Measurements from ENCODE around the gene ZFP36L1.

The ZFP36L1 gene, protein sequence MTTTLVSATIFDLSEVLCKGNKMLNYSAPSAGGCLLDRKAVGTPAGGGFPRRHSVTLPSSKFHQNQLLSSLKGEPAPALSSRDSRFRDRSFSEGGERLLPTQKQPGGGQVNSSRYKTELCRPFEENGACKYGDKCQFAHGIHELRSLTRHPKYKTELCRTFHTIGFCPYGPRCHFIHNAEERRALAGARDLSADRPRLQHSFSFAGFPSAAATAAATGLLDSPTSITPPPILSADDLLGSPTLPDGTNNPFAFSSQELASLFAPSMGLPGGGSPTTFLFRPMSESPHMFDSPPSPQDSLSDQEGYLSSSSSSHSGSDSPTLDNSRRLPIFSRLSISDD

DNA sequence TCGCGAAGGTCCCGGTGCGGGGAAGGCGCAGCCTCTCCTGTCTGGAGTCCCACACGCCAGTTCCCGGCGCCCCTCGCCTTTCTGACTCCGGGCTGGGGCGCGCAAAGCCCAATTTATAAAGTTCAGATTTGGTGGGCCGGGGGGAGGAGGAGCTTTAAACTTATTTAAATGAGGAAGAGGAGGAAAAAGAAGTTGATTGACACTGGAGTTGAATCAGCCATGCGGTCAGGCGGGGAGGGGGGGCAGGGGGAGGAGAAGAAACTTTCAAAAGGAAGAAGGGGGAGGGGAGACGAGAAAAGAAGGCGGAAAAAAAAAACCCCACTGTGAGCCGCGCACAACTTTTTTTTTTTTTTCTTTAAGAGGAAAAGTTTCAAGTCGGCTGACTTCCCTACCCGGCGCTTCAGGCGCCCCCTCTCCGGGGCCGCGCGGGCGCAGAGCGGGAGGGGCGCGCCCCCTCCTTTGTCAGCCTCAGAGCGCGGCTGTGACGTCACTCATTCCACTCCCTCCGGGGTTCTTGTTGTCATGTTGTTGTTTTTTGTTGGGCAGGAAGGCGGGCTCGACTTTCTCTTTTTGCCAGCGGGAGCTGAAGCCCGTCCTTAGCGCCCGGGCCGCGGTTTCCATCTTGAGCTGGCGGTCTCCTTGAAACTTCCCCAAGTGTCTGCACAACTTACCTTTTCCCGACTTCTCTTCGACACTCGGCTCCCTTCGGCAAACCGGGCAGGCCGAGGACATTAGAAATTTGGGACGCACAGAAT, at the start of gene ZFP36L1:
Gene ZFP36L1 (minus strand): TSS at position 89 of the 755 bp plus-strand sequence. CDS start 129 bp downstream, outside the sequence.
- DNase-seq (ENCODE audit: low spot score) = peak; percentile 92

GRCh38 chr14:68842298-68842697, 49.4 kb upstream of the ZFP36L1 start:
- DNase-seq (ENCODE audit: low spot score) = peak; percentile 0

DNA sequence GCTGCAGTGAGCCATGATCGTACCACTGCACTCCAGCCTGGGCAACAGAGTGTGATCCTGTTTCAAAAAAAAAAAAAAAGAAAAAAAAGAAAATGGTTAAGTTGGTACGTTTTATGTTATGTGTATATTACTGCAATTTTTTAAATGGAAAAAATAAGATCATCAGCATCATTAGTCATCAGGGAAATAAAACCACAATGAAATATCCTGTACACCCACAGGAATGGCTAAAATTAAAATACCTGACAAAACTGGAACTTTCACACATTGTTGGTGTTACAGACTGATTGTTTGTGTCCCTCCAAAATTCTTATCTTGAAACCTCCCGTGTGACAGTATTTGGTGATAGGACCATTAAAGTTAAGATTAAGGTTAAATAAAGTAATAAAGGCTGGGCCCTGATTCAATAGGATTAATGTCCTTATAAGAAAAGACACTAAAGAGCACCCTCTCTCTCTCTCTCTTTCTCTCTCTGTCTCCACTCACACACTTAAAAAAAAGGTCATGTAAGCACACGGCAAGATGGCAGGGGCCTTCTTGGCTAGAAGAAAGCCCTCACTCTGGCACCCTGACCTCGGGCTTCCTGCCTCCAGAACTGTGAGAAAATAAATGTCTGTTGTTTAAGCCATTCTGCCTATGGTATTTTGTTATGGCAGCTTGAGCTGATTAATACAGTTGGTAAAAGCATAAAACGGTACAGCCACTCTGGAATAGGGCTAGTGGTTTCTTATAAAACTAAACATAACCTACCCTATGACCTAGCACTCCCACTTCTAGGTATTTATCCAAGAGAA, 48.3 kb upstream of the ZFP36L1 start:
- peak; percentile 7 for DNase-seq (ENCODE audit: low spot score)

- no peak for DNase-seq (ENCODE audit: low spot score)
These were observed 47.6 kb upstream of the ZFP36L1 start for GRCh38 chr14:68840454-68840853.

- DNase-seq (ENCODE audit: low spot score) = no peak
These were observed 43.2 kb upstream of the ZFP36L1 start for GRCh38 chr14:68836082-68836481.

DNA sequence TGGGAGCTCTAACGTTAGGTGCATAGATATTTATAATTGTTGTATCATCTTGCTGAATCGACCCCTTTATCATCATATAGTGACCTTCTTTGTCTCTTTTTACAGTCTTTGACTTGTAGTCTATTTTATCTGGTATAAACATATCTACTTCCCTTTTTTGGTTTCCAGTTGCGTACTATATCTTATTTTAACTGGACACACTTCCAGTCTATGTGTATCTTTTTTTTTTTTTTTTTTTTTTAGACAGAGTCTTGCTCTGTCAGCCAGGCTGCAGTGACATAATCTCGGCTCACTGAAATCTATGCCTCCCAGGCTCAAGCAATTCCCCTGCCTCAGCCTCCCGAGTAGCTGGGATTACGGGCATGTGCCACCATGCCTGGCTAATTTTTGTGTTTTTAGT, 41.9 kb upstream of the ZFP36L1 start:
- no peak for DNase-seq (ENCODE audit: low spot score)

GRCh38 chr14:68828698-68829097, 35.8 kb upstream of the ZFP36L1 start:
- DNase-seq (ENCODE audit: low spot score) = no peak

DNA sequence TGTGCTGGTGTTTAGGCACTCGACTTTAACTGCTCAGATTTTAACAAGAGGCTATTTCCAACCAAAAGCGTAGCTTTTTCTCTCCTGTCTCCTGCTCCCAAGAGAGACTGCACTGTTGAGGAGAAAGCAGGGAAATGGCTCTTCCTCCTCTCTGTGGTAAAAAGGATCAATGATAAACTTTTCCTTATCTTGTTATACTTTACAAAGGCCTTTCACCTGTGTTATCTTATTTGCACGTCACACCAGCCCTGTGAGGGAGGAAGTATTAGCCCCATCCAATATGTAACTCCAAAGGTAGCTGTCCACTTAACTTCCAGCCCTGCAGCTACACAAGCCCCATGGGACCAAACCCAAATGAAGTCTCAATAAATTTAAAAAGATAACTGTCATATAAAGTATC, 32.9 kb upstream of the ZFP36L1 start:
- no peak for DNase-seq (ENCODE audit: low spot score)

DNA sequence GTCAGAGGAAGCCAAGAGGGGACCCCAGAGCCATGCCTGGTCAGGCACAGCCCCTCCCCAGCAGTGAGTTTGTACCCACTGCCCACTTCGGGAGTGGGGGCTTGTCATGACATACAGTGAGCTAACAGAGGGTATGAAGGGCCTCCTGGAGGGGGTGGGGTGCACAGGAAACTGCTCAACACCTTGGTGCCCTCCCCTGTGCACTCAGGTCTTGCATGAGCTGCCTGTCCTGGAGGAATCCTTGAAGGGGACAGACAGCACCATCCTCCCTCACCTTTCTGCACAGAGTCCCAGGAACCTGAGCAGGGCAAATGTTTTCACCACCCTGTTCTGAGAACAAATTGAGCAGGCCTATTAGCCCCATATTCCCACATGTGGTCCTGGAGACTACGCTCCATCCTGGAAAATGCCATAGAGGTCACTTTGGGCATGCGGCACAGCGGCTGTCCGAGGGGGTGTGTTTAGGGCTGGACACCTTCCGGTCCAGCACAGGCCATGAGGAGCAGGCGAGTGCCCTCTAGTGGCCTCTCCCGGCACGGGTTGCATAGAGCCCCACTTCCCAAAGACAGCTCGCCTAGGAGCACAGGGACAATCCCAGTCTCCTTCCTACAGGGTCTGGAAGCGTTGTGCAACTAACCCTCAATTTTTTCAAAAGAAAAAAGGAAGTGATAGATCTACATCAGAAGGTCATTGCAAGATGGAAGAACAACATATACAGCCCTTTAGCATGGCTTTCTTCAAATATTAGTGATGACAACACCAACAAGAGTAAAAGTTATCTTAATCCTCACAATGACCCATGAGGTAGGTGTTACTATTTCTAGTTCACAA, 31.9 kb upstream of the ZFP36L1 start:
- peak; percentile 92 for DNase-seq (ENCODE audit: low spot score)

DNA sequence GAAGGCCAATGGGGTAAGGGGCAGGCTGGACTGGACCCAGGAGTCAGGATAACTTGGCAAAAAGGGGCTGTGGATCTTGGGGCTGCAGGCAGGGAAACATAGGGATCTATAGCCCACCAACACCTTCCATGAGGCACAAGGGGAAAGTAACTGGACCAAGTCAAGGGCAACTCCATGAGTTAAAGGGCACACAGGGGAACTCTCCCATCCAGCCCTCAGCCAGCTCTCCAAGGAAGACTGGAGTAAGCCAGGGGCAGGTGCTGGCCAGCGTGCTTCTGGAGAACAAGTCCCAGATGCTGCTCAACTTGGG, 31.3 kb upstream of the ZFP36L1 start:
- no peak for DNase-seq (ENCODE audit: low spot score)

GRCh38 chr14:68823434-68824206, 30.8 kb upstream of the ZFP36L1 start:
- DNase-seq (ENCODE audit: low spot score) = no peak

- DNase-seq (ENCODE audit: low spot score) = no peak
These were observed 30.1 kb upstream of the ZFP36L1 start for GRCh38 chr14:68822926-68823325.

GRCh38 chr14:68822132-68822651, 29.3 kb upstream of the ZFP36L1 start:
- no peak for DNase-seq (ENCODE audit: low spot score)

DNA sequence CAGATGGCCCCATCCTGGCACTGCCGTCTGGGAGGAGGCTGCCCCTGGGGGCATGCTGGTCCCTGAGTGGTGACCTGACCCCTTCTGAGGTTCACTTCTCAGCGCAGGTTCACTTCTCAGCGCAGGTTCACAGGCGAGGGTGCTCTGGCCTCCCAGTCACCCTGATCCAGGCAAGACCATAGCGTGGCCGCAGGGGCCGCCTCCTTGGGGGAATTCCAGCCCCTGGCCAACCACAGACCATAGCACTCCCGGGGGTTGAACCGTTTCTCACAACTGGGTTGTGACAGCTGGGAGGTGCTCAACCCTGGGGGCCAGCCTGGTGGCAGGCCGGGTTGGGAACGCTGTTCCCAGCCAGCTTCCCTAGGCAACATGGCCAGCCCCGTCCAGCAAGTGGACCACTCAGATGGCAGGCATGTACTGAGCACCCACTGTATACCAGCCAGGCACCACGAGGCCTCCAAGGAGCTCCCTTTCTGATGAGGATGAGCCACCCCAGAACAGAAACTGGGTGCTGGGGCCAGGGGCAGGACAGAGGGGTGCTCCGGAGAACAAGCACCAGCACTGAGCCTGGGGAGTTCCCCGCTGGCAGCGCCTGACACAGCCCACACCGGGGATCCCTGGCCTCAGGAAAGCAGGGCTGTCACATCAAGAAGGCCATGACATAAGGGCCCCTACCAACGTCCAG, 28.3 kb upstream of the ZFP36L1 start:
- no peak for DNase-seq (ENCODE audit: low spot score)

DNA sequence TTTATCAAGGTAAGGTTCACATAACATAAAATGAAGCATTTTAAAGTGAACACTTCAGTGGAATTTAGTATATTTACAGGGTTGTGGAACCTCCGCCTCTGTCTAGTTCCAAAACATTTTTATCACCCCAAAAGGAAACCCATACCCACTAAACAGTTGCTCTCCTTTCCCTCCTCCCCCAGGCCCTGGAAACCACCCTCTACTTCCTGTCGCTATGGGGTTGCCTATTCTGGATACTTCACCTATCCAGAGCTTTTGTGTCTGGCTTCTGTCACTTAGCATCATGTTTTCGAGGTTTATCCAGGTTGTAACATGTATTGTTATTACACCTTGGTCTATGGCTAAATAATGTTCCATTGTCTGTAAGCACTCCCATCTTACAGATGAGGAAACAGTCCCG, 27.7 kb upstream of the ZFP36L1 start:
- no peak for DNase-seq (ENCODE audit: low spot score)

DNA sequence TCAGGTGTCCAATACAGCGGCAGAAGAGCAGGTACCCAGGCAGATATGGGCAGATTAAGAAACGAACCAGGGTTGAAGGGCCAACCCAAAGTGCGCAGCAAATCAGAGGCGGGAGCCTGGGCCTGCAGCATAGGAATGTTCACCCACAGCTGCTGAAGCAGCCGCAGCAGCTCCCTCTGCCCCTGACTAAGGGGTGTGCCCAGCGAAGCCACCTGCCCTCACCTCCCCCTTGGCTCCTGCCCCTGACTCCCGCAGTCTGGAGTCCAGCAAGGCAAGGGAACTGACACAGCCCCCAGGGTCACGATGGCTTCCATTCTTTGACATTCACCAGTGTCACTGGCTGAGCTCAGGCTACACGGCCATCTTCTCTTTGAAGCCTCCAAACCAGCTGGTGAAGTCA, 27.3 kb upstream of the ZFP36L1 start:
- no peak for DNase-seq (ENCODE audit: low spot score)

- DNase-seq (ENCODE audit: low spot score) = peak; percentile 49
These were observed 26.4 kb upstream of the ZFP36L1 start for GRCh38 chr14:68819260-68819691.

DNA sequence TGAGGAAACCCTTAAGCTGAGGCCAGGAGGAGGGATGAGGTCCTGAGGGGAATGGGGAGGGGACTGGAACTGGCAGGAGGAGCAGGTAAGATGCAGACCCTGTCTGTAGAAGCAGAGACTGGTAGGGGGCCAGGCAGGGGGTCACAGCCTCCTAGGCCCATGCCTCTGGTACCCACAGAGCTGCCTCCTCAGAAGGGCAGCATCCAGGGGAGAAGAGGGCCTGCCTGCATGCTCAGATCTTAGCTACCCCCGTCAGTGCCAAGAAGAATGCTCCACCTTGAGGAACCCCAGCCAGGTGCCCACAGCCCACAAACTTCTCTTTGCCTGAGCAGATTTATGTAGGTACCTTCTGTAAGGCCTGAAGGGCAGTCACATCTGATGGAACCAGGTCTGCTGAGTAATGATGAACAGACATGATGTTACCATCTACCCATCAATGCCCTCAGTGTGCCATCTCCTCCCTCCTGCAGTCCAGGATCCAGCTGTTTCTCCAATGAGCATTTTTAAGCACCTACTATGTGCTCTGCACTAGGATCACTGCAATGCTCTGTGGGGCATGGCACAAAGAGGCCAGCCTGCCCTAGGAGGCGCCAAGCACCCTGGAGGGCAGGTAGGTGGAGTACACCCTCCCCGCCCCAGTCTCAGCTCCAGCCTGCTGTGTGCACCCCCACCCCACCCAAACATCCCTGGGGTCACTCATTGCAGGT, 24.8 kb upstream of the ZFP36L1 start:
- no peak for DNase-seq (ENCODE audit: low spot score)

DNA sequence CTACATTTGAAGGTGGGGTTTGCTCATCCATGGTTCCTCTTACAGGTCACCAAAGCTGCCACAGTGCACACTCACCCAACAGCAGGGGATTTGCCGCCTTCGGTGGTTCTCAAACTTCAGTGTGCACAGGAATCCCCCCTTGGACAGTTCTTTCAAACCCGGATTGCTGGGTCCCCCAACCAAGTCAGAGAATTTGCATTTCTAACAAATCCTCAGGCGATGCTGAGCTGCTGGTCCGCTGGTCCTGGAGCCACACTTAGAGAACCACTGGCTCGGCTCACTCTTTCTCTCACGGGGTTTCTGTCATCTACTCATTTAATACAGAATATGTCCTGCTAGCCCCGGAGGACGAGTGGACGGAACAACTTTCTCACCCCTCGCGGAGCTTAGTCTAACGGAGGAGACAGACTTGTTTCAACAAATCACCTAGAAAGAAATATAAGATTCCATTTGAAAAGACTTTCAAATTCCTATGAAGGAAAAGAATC, 24.1 kb upstream of the ZFP36L1 start:
- DNase-seq (ENCODE audit: low spot score) = no peak
